Mammary epithelial cell (primary cell): ENCODE measurements around the gene RPS15A.
"Not testable (repeated sequence)": the region's sequence is repeated elsewhere in the genome, so short reads cannot be mapped to it uniquely, and the experiment has no call there.

Experiments
- EZH2 ChIP-seq: IDR thresholded peaks from 2 replicates; pipeline ENCODE4 v1.6.1; 2012; ENCODE audit warnings: low read length, inconsistent platforms, borderline replicate concordance
- TF ChIP-seq, protein P1 (sequence below), 2 donors: IDR thresholded peaks in 1 of 2; conservative IDR thresholded peaks in 1 of 2; 2 replicates each; pipeline ENCODE4 v1.5.1; 2011 to 2012; ENCODE audit warnings: inconsistent platforms in 2 of 2, low read length in 2 of 2, mild to moderate bottlenecking in 2 of 2, control low read depth in 1 of 2, low read depth in 1 of 2; ENCODE audit not compliant: insufficient read depth in 1 of 2; ENCODE audit errors: extremely low read depth in 1 of 2

DNA sequence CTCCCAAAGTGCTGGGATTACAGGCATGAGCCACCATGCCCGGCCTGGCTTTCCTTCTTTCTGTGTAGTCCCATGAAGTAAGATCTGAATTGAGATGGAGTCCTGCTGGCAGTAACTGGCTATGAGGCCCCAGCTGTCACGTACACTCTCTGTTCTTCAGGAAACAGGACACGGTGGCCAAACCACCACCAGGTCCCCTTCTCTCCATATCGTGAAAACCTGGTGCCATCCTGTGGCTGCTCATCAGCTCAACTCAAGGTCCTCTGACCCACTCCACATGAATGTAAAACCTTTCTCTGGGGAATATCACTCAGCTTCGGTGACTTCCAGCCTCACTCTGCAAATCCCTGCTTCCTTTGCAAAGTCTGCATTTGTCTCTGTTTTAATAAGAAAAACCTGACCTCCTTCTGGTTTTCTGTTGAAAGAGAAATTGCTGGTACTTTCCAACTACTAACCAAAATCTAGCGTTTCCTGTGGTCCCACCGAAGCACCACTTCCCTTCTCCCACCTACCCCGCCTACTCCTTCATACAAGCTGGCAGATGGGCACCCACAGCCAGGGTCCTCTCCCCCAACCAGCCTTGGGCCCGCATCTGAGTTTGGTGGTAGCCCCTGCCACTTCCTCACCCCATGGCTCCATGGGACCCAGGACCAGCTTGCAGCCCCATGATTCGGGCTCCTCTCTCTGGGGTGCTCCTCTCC lies 32.0 kb downstream of the RPS15A start:
- TF ChIP-seq, protein P1, sequence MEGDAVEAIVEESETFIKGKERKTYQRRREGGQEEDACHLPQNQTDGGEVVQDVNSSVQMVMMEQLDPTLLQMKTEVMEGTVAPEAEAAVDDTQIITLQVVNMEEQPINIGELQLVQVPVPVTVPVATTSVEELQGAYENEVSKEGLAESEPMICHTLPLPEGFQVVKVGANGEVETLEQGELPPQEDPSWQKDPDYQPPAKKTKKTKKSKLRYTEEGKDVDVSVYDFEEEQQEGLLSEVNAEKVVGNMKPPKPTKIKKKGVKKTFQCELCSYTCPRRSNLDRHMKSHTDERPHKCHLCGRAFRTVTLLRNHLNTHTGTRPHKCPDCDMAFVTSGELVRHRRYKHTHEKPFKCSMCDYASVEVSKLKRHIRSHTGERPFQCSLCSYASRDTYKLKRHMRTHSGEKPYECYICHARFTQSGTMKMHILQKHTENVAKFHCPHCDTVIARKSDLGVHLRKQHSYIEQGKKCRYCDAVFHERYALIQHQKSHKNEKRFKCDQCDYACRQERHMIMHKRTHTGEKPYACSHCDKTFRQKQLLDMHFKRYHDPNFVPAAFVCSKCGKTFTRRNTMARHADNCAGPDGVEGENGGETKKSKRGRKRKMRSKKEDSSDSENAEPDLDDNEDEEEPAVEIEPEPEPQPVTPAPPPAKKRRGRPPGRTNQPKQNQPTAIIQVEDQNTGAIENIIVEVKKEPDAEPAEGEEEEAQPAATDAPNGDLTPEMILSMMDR (conservative IDR thresholded peaks at IDR 0.05 in 1 of 2, IDR thresholded peaks at IDR 0.05 in 1 of 2; ENCODE audit: extremely low read depth in 1 of 2, insufficient read depth in 1 of 2, low read depth in 1 of 2, low read length in 2 of 2) = not testable (repeated sequence)
- TF ChIP-seq EZH2 = not testable (repeated sequence)
